ENCODE measurements around the gene TMPRSS11B.
"Not testable (repeated sequence)": the region's sequence is repeated elsewhere in the genome, so short reads cannot be mapped to it uniquely, and the experiment has no call there.

Gene TMPRSS11B

DNA sequence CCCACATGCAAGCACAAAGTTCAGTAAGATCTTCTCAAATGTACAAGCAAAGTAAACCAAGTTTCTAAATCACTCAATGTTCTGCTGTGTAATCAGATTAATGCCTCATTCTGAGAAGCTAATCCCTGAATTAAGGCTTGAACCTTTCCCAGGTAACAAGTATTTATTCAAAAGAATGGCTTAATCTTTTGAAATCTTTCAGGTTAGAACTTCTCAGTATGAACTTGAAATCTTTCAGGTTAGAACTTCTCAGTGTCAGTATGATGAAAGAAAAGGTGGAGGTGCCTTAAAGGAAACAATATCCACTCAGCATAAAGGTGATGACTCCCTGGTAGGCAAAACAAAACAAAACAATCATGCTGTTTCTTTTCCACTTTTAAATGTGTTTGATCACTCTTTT, 29.0 kb downstream of the TMPRSS11B start:
- Histone ChIP-seq H3K4me3 (ENCODE audit: low read depth in 1 of 2, low read length in 2 of 2) (no peak overlapping the region), H3K27ac (ENCODE audit: low read length) (no peak overlapping the region), H3K9me3 (ENCODE audit: control insufficient read depth in 1 of 2, low read length in 2 of 2) (no peaks in the 10 kb centered on the region), H3K4me1 (ENCODE audit: control insufficient read depth in 1 of 2, insufficient read depth in 2 of 2, low read length in 2 of 2) (no peaks in the 10 kb centered on the region), H3K27me3 (ENCODE audit: low read depth, low read length) (no peaks in the 10 kb centered on the region), H3K36me3 (ENCODE audit: control insufficient read depth in 1 of 2, insufficient read depth in 2 of 2, low read length in 2 of 2) (no peaks in the 10 kb centered on the region)

- Histone ChIP-seq H3K9me3 (ENCODE audit: control insufficient read depth in 1 of 2, low read length in 2 of 2) (peaks cover 0 to 17% of the 10 kb centered on the region in 2 donors), H3K4me3 (ENCODE audit: low read depth in 1 of 2, low read length in 2 of 2) (no peak overlapping the region), H3K27ac (ENCODE audit: low read length) (no peak overlapping the region), H3K36me3 (ENCODE audit: control insufficient read depth in 1 of 2, insufficient read depth in 2 of 2, low read length in 2 of 2) (no peaks in the 10 kb centered on the region), H3K4me1 (ENCODE audit: control insufficient read depth in 1 of 2, insufficient read depth in 2 of 2, low read length in 2 of 2) (no peaks in the 10 kb centered on the region), H3K27me3 (ENCODE audit: low read depth, low read length) (no peaks in the 10 kb centered on the region)
Measured at GRCh38 chr4:68209003-68209402, 36.5 kb downstream of the TMPRSS11B start.

DNA sequence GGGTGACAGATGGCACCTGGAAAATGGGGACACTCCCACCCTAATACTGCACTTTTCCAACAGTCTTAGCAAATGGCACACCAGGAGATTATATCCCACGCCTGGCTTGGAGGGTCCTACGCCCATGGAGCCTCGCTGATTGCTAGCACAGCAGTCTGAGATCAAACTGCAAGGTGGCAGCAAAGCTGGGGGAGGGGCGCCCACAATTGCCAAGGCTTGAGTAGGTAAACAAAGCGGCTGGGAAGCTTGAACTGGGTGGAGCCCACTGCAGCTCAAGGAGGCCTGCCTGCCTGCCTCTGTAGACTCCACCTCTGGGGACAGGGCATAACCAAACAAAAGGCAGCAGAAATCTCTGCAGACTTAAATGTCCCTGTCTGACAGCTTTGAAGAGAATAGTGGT, 51.2 kb downstream of the TMPRSS11B start:
- H3K27ac ChIP-seq (ENCODE audit: low read length); H3K4me1 ChIP-seq (ENCODE audit: control insufficient read depth in 1 of 2, insufficient read depth in 2 of 2, low read length in 2 of 2); H3K4me3 ChIP-seq (ENCODE audit: low read depth in 1 of 2, low read length in 2 of 2): not testable (repeated sequence)

DNA sequence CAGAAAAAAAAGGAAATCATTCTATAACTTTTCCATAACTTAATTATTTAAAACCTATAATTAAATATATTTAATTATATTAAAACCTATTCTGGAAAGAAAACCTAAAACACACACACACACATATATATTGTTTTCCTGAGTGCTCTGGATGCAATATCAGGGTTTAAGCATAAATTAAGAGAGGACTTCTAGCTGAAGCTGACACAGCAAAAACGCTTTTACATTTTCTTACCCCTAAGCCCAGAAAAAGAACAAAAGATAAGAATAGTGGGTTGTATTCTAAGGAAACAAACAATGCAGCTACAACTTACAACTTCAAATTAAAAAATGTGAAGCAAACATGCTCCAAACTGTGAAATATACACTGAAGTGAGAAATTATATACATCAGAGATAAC, 52.3 kb downstream of the TMPRSS11B start:
- H3K27ac ChIP-seq (ENCODE audit: low read length) = no peak overlapping the region
- no peaks in the 10 kb centered on the region for H3K4me1 ChIP-seq (ENCODE audit: control insufficient read depth in 1 of 2, insufficient read depth in 2 of 2, low read length in 2 of 2)
- no peaks in the 10 kb centered on the region for H3K27me3 ChIP-seq (ENCODE audit: low read depth, low read length)
- no peaks in the 10 kb centered on the region for H3K36me3 ChIP-seq (ENCODE audit: control insufficient read depth in 1 of 2, insufficient read depth in 2 of 2, low read length in 2 of 2)
- H3K9me3 ChIP-seq (ENCODE audit: control insufficient read depth in 1 of 2, low read length in 2 of 2) = peaks cover 0 to 2% of the 10 kb centered on the region in 2 donors
- no peak overlapping the region for H3K4me3 ChIP-seq (ENCODE audit: low read depth in 1 of 2, low read length in 2 of 2)

More for the DNA sequence above, 51.2 kb downstream of the TMPRSS11B start:
- not testable (repeated sequence) for H3K9me3 ChIP-seq (ENCODE audit: control insufficient read depth in 1 of 2, low read length in 2 of 2); H3K27me3 ChIP-seq (ENCODE audit: low read depth, low read length); H3K36me3 ChIP-seq (ENCODE audit: control insufficient read depth in 1 of 2, insufficient read depth in 2 of 2, low read length in 2 of 2)

DNA sequence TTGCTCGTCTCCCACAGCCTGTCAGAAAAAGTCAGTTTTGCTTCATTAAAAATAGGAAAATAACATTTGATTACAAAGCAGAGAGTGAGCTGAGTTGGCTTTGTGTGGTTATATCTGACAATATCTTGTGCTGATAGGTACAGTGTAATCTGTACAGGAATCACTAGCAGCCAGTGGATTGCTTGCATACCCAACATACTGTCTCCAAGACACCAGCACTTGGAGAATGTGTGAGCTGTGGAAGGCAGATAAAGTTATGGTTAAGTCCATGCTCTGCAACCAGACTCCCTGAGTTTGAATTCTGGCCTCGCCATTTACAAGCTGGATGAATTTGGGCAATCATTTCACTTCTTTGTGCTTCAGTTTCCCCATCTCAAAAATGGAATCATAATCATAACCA, 58.3 kb downstream of the TMPRSS11B start:
- no peaks in the 10 kb centered on the region for H3K27me3 ChIP-seq (ENCODE audit: low read depth, low read length)
- H3K27ac ChIP-seq (ENCODE audit: low read length) = no peak overlapping the region
- H3K9me3 ChIP-seq (ENCODE audit: control insufficient read depth in 1 of 2, low read length in 2 of 2) = no peaks in the 10 kb centered on the region
- H3K36me3 ChIP-seq (ENCODE audit: control insufficient read depth in 1 of 2, insufficient read depth in 2 of 2, low read length in 2 of 2) = no peaks in the 10 kb centered on the region
- H3K4me1 ChIP-seq (ENCODE audit: control insufficient read depth in 1 of 2, insufficient read depth in 2 of 2, low read length in 2 of 2) = no peaks in the 10 kb centered on the region
- no peak overlapping the region for H3K4me3 ChIP-seq (ENCODE audit: low read depth in 1 of 2, low read length in 2 of 2)

GRCh38 chr4:68184923-68185322, 60.6 kb downstream of the TMPRSS11B start:
- no peaks in the 10 kb centered on the region for H3K27me3 ChIP-seq (ENCODE audit: low read depth, low read length)
- H3K36me3 ChIP-seq (ENCODE audit: control insufficient read depth in 1 of 2, insufficient read depth in 2 of 2, low read length in 2 of 2) = no peaks in the 10 kb centered on the region
- H3K4me1 ChIP-seq (ENCODE audit: control insufficient read depth in 1 of 2, insufficient read depth in 2 of 2, low read length in 2 of 2) = no peaks in the 10 kb centered on the region
- H3K4me3 ChIP-seq (ENCODE audit: low read depth in 1 of 2, low read length in 2 of 2) = no peak overlapping the region
- no peaks in the 10 kb centered on the region for H3K9me3 ChIP-seq (ENCODE audit: control insufficient read depth in 1 of 2, low read length in 2 of 2)
- no peak overlapping the region for H3K27ac ChIP-seq (ENCODE audit: low read length)

DNA sequence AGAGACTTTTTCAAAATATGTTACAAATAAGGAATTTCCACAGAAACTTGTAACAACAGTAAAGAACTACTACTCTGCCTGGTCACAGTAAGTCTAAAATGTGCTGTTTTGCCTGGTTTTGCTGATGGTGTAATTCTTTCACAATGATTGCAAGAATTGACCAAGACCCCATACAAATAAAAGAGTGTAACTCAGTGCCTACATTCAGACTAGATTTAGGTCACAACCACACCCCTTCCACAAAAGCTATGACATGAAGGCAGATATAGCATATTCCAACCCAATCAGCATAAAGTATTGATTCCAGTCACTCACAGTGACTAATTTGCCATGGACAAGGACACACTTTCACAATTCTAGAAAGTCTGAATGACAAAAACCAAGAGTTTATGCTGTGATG, 62.1 kb downstream of the TMPRSS11B start:
- H3K27ac ChIP-seq (ENCODE audit: low read length) = no peak overlapping the region
- no peaks in the 10 kb centered on the region for H3K4me1 ChIP-seq (ENCODE audit: control insufficient read depth in 1 of 2, insufficient read depth in 2 of 2, low read length in 2 of 2)
- no peaks in the 10 kb centered on the region for H3K9me3 ChIP-seq (ENCODE audit: control insufficient read depth in 1 of 2, low read length in 2 of 2)
- no peak overlapping the region for H3K4me3 ChIP-seq (ENCODE audit: low read depth in 1 of 2, low read length in 2 of 2)
- no peaks in the 10 kb centered on the region for H3K27me3 ChIP-seq (ENCODE audit: low read depth, low read length)
- no peaks in the 10 kb centered on the region for H3K36me3 ChIP-seq (ENCODE audit: control insufficient read depth in 1 of 2, insufficient read depth in 2 of 2, low read length in 2 of 2)

GRCh38 chr4:68182382-68182820, 63.1 kb downstream of the TMPRSS11B start:
- H3K27ac ChIP-seq (ENCODE audit: low read length) = no peak overlapping the region
- H3K36me3 ChIP-seq (ENCODE audit: control insufficient read depth in 1 of 2, insufficient read depth in 2 of 2, low read length in 2 of 2) = no peaks in the 10 kb centered on the region
- no peaks in the 10 kb centered on the region for H3K27me3 ChIP-seq (ENCODE audit: low read depth, low read length)
- no peaks in the 10 kb centered on the region for H3K9me3 ChIP-seq (ENCODE audit: control insufficient read depth in 1 of 2, low read length in 2 of 2)
- H3K4me1 ChIP-seq (ENCODE audit: control insufficient read depth in 1 of 2, insufficient read depth in 2 of 2, low read length in 2 of 2) = no peaks in the 10 kb centered on the region
- H3K4me3 ChIP-seq (ENCODE audit: low read depth in 1 of 2, low read length in 2 of 2) = no peak overlapping the region

GRCh38 chr4:68180849-68181526, 64.5 kb downstream of the TMPRSS11B start:
- Histone ChIP-seq H3K27me3 (ENCODE audit: low read depth, low read length) (no peaks in the 10 kb centered on the region), H3K4me1 (ENCODE audit: control insufficient read depth in 1 of 2, insufficient read depth in 2 of 2, low read length in 2 of 2) (no peaks in the 10 kb centered on the region), H3K9me3 (ENCODE audit: control insufficient read depth in 1 of 2, low read length in 2 of 2) (no peaks in the 10 kb centered on the region), H3K27ac (ENCODE audit: low read length) (no peak overlapping the region), H3K36me3 (ENCODE audit: control insufficient read depth in 1 of 2, insufficient read depth in 2 of 2, low read length in 2 of 2) (no peaks in the 10 kb centered on the region), H3K4me3 (ENCODE audit: low read depth in 1 of 2, low read length in 2 of 2) (no peak overlapping the region)

DNA sequence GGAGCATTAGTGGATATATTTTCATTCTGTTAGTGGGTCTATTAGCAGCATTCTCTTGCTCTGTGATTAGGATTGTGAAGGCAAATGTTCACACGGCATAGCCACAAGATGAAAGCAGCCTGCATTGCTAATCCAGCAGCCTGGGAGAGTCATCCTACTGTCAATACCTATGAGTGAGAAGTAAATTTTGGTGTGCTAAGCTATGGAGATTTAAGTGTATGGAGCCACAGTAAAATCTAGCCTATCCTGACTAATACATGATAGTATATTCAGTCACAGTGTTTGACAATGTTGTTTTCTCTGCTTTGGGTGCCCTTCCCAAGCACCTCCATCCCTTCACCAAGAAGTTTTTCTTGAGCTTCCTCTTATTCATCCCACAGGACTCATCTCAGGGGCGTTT, 68.6 kb downstream of the TMPRSS11B start:
- H3K4me3 ChIP-seq (ENCODE audit: low read depth in 1 of 2, low read length in 2 of 2) = no peak overlapping the region
- H3K4me1 ChIP-seq (ENCODE audit: control insufficient read depth in 1 of 2, insufficient read depth in 2 of 2, low read length in 2 of 2) = no peaks in the 10 kb centered on the region
- no peaks in the 10 kb centered on the region for H3K9me3 ChIP-seq (ENCODE audit: control insufficient read depth in 1 of 2, low read length in 2 of 2)
- H3K27ac ChIP-seq (ENCODE audit: low read length) = no peak overlapping the region
- no peaks in the 10 kb centered on the region for H3K27me3 ChIP-seq (ENCODE audit: low read depth, low read length)
- no peaks in the 10 kb centered on the region for H3K36me3 ChIP-seq (ENCODE audit: control insufficient read depth in 1 of 2, insufficient read depth in 2 of 2, low read length in 2 of 2)
